Limb (tissue), 2 donors: ENCODE results near the gene GUF1.
A peak's percentile ranks its signal among the peaks of the same experiment; 100 is the strongest.

Experiments
- DNase-seq, 2 donors: peaks; one replicate each; pipeline ENCODE4 v3.0.0-alpha.2; 2016; ENCODE audit errors: extremely low spot score in 2 of 2

The GUF1 gene, protein sequence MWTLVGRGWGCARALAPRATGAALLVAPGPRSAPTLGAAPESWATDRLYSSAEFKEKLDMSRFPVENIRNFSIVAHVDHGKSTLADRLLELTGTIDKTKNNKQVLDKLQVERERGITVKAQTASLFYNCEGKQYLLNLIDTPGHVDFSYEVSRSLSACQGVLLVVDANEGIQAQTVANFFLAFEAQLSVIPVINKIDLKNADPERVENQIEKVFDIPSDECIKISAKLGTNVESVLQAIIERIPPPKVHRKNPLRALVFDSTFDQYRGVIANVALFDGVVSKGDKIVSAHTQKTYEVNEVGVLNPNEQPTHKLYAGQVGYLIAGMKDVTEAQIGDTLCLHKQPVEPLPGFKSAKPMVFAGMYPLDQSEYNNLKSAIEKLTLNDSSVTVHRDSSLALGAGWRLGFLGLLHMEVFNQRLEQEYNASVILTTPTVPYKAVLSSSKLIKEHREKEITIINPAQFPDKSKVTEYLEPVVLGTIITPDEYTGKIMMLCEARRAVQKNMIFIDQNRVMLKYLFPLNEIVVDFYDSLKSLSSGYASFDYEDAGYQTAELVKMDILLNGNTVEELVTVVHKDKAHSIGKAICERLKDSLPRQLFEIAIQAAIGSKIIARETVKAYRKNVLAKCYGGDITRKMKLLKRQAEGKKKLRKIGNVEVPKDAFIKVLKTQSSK

DNA sequence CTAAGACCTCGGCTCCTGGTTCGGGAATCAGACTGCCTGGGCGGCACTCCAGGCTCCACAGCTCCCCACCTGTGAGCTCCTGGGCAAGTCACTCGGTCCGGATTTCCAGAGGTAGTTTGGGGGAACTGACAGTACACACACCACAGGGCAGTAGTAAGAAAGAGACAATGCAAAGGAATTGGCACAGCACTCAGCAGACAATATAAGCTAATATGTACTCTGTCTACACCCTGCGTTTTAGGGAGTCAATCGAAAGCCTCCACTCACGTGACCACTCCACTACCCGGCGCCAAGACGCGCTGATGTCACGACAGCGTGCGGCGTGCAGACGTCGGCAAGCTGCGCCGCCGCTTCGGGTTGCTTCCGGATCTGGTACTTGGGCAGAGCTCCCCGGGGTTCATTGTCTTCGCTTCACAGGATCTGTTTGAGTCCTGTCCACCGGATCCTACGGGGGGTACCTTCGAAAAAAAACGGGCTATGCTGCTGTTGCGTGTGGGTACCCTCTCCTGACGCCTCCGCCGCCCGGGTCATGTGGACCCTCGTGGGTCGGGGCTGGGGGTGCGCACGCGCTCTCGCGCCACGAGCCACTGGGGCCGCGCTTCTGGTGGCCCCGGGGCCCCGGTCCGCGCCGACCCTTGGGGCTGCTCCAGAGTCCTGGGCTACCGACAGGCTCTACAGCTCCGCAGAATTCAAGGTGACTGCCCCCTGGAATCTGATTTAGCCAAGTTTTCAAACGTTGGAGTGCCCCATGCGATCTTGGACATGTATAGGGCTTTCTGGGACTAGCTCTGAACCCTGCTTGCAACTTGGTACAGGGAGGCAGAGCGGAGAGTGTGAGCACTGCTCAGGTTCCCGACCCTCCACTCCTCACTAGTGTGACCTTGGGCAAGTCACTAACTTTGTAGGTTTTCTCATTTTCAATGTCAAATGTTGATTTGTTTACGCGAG, at the start of gene GUF1:
GUF1 (plus strand) TSS at position 327 of the 948 bp plus-strand sequence; CDS start at position 530, 203 bp downstream.
- peak; percentile 92 to 93 for DNase-seq

DNA sequence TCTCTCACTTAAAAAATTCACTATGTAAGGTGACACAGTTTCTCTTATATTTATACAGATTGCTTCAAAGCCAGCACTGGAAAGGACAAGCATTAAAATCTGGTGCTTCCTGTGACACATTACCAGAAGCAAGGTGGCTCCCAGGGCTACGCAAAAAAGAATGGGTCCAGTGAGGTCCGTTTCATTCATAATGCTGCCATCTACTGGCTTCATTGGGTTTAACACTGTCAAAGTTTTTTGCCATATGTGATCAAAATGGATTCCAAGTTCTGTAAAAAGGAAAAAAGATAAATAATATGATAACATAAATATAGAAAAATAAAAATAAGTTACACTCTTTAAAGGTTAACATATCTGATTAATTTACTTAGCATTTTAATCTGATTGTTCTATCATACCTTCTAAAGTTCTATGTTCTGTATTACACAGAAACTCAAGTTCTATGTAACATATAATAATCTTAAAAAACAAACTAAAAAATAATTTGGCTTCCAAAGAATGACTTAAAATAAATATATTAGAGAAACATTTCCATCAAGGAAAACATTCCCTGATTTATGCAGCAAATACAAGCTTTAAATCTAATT, 48.8 kb upstream of the GUF1 start:
- DNase-seq: peak; percentile 41 to 44

DNA sequence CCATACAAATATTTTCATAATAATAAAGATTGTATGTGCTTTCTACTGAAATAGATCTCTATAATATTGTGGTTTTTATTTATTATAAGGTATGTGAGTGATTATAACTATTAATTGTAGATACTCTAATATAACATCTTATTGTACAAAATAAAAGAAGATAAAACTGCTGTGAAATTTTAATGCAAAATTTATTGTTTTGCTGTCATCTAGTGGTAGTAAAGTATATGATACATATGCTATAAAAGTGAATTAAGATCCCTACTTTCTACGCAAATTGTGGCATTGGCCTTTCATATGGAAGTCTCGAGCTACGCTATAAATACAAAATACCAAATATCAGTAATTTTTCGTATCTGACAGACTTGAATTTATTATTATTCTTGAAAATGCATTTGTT, 46.1 kb upstream of the GUF1 start:
- peak in 1 of 2 donors; percentile 6 for DNase-seq

DNA sequence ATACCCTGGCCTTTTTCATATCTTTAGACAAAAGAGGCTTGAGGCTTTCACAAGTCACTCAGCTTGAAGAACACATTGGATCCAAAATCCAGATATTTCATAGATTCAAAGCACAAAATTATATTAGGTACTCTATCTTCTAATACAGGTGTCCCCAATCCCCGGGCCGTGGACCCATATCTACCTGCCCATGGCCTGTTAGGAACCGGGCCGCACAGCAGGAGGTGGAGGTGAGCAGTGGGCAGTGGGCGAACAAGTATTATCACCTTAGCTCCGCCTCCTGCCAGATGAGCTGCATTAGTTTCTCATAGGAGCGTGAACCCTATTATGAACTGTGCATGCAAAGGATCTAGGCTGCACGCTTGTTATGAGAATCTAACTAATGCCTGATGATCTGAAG, 45.5 kb upstream of the GUF1 start:
- DNase-seq: no peak

DNA sequence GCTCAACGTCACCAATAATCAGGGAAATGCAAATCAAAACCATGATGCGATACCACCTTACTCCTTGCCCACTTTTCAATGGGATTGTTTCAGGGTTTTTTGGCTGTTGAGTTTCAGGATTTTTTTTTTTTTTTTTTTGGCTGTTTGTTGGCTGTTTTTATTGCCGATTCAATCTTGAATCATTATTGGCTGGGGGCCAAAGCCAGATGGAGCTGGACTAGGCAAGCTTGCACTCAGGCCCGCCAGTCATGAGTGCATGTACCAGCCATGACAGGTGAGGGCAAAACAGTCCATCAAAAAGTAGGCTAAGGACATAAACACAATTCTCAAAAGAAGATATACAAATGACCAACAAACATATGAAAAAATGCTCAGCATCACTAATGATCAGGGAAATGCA, 40.1 kb upstream of the GUF1 start:
- no peak for DNase-seq

DNA sequence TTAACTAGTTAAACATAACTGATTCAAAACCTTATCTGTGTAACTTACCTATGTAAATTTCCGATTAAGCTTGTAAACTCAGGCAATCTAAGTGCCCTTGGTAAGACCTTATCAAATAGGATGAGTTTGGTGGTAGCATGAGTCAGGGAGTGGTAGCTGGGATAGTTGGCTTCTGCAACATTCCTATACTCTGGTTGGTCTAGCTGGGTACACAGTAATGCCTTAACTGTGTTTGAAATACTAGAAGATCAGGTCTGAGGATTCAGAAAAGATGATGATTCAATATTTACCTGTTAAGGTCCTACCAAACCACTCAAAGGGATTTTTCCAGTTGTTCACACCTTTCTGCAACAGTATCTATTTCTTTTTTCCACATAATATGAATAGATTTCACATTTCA, 32.1 kb upstream of the GUF1 start:
- DNase-seq: no peak

DNA sequence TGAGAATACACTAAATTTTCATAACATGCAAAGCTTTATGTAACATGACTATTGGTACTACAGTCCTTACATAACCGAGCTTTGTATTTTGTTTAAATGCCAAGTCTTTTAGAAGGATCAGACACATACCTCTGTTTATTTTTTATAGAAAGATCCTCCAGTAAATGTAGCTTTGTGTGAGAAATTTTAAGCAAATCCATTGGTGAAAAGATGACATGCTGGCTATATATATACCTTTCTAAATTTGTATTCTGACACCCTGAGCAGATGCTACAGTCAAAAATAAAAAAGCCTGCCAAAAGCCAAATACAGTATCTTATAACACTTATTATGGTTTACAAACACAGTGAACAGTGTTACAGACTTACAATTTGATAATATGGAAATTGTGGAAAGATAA, 26.8 kb upstream of the GUF1 start, which contains the start of gene YIPF7:
YIPF7 (minus strand) TSS at position 201 of the 400 bp plus-strand sequence. CDS start 1,525 bp downstream, outside the sequence.
- no peak for DNase-seq

DNA sequence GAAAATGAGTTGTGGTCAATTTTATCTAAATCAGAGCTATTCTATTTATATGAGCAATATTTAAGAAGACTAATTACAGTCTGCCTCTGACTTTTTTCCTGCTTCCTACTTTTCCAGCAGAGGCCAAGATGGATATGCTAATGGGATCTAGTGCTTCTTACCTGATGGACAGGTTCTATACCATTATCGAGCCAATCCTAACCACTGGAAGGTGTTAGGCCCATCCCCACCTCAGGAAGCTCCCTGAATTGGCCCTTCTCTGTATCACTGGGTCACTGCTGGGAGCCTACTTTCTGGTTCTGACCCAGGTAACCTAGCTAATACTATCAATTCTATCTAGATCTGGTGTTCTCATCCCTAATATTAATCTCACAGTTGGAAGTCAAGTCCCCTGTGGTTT, 26.2 kb upstream of the GUF1 start:
- DNase-seq: no peak

DNA sequence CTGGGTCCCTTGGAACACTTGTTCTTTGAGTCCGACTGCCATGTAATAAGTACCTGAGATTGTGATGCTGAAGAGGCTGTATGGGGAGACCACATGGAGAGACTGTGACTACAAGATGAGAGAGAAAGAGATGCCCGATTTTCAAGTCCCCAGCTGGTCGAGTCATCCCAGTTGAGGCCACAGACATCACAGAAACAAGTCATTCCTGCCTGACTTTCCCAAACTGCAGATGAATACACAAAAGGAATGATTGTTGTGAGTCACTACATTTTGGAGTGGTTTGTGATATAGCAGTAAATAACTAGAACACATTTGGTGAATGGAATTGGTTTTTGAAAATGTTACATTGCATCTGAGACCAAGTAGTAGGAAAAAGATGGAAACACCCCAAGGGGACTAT, 17.8 kb upstream of the GUF1 start:
- no peak for DNase-seq

DNA sequence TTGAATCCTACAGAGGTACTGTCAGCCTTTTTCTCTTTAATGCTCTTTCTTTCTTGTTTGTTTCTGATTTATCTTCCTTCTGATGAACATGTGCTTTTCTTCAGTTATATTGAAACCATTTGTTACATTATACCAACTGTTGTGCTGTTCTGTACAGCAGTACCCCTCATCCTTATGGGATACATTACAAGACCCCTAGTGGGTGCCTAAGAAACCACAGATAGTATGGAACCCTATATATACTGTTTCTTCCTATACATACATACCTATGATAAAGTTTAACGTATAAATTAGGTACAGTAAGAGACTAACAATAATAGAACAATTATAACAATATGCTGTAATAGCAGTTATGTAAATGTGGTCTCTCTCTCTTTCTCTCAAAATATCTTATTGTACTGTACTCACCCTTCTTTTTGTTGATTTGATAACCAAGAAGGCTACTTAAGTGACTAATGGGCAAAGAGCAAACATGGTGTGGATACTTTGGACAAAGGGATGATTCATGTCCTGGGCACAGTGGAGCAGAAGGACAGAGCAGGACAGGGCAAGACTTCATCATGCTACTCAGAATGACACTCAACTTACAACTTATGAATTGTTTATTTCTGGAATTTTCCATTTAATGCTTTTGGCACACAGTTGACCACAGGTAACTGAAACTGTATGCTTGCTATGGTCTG, 16.1 kb upstream of the GUF1 start:
- DNase-seq: no peak

DNA sequence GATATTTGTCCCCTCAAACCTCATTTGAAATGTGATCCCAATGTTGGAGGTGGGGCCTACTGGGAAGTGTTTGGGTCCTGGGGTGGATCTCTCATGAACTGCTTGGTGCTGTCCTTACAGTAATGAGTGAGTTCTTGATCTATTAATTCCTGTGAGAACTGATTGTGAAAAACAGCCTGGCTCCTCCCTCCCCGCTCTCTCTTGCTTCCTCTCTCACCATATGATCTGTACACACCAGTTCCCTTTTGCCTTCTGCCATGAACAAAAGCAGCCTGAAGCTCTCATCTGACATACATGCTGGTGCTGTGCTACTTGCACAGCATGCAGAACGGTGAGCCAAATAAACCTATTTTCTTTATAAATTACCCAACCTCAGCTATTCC, 15.6 kb upstream of the GUF1 start:
- DNase-seq: no peak

DNA sequence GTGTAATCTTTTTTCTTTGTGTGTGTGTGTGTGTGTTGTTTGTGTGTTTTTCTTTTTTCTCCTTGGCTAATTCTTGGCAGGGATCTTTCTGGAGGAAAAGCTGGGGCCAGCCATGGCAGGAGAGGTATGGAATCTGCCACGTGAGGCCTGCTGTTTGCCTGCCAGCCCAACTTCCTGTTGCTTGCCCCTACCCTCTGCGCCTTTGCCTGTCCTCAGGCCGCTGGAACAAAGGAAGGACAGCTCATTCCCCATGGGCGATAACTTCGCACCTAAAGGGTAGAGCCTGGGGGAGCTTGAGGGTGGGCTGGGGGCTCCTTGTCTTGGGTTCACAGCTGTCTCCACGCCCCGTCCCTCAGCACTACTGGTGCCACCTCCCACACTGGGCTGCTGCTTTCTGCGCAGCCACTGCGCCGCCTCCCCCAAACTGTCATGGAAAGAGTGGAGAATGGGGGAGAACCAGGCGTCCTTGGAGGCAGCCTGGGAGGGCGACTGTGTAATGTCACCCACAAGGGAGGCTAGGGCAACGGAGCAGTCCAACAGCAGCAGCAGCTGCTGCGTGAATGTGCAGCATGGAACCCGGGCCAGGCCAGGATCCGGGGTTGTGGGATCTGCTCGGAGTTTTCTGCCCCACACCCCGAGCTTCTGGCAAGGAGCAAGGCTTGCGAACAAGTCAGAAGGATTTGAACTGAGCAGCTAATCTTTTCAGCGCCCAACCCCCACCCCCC, 14.5 kb upstream of the GUF1 start:
- no peak for DNase-seq

DNA sequence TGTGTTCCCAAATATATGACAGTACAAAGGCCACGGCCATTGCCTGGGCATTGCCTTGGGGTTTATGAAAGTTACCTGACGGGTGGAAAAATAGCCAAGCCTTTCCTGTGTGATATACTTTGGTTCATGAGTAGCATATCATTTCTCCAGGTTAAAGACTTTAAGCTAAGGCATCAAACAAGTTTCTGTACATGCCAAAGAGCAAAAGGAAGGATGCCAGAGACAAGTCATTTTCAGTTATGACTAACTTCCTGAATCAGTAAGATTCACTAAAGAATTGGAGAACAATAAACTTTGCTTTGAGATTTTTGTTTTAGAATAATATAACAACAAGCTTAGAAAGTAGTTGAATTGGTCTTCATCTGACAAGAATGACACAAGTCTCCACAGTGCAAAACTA, 9.7 kb upstream of the GUF1 start:
- no peak for DNase-seq

DNA sequence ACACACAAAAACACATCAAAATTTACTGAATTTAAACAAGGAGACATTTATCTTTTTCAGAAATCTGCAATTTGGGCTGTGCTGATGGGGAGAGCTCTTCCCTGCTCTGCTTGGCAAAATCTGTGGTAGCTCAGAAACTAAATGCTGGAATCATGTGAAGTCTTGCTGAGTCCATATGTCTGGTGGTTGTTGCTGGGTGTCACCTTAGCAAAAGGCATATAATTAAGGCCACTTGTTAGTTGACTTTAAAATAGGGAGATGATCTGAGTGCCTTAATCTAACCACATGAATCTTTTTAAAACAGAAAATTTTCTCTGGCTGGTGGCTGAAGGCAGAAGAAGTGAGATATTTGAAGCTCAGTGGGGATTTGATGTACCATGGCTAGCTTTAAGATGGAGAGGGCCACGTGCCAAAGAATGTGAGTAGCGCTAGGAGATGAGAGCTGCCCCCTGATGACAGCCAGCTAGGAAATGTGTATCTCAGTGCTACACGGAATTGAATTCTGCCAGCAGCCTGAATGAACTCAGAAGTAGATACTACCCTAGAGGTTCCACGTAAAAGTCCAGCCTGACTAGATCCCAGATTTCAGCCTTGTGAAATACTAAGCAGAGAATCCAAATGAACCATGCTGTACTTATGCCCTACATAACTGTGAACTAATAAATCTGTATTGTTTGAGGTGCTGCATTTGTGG, 7.6 kb upstream of the GUF1 start:
- no peak for DNase-seq

DNA sequence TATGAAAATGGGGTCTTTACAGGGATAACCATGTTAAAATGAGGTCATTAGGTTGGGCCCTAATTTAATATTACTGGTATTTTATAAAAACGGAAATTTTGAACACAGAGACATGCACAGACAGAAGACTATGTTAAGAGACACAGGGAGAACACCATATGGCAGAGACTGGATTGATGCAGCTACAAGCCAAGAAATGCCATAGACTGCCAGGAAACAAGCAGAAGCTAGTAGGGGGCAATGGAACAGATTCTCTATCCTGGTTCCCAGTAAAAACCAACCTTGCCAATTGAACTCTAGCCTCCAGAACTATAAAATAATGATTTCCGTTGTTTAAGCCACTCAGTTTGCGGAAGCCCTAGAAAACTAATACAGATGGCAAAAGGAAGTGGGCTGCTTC, 6.6 kb upstream of the GUF1 start:
- no peak for DNase-seq

DNA sequence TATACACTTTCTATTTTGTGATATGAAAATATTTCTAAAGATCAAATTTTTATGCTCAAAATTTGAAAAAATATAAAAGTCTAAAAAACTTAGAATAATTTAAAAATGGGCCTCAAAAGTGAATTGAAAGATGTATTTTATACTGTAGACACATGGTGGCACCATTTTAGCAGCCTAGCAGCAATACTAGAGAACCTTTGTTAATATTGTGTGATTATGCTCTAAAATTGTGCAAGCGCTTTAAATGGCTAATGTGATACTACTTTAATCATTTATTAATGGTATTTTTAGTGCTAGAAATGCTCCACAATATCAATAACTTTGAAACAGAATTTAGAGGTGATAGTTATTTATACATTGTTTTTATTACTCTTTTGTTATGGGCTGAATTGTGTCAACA, 3.7 kb upstream of the GUF1 start:
- no peak for DNase-seq

DNA sequence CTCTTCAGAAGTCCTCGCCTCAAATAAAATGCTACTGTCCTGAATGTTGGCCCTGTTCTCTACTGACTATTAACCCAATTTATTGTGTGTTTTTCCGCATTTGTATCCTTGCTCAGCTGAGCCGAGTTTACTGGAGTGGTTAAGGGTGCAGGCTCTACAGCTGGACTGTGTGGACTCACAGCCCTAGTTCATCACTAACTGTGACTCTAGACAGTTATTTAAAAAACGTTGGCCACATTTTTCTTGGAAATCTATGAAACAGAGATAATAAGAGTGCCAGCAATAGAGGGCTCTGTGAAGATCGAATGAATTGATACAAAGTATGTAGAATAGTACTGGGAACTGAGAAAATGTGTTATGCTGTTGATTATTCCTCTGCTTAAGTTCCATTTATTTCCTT, 2.9 kb upstream of the GUF1 start:
- no peak for DNase-seq

DNA sequence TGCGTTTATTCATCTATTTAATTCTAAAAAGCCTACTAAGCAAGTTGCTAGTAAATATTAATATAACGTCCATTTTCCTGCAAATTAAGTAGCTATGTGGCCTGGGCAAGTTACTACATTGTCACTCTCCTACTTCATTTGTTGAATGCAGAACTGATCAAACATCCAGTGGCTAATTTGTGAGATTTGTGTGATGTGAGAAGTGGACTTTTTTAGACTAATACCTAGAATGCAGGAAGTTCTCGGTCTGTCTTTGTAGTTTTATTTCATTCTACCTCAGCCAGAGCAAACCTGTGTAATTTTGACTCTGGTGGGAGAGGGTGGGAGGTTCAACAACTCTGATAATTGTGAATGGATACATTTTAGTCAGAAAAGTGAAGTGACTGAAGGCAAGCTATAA, 840 bp downstream of the GUF1 start:
- no peak for DNase-seq

DNA sequence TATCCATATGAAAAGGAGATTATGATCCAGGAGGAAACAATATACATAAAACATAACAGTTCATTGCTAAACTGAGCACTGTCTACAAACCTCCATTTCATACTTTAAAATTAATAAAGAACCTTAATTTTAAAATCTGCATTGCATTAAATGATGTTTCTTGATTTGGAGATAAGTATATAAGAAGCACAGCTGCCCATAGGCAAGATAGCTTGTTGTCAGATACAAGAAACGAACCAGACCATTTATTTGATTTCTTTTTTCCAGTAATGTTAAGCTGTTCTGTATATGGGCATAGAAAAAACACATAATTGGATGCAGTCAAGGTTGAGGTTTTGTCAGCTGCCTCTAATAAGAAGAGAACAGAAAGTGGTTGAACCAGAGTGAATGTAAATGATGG, 6.4 kb downstream of the GUF1 start:
- no peak for DNase-seq

DNA sequence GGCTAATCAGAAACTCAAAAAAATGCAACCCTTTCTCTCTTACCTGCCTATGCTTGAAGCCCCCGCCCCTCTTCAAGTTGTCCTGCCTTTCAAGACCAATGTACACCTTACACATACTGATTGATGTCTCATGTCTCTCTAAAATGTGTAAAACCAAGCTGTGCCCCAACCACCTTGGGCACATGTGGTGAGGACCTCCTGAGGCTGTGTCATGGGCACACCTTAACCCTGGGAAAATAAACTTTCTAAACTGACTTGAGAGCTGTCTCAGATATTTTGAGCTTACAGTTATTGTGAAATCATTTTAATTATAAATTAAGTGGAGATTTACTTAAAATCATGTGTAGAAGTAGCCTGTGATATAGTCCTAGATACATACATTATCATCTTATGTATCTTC, 22.2 kb downstream of the GUF1 start:
- DNase-seq: no peak
